ENCODE results near the gene P2RX4.

GRCh38 chr12:121212875-121213274, 2.9 kb downstream of the P2RX4 start:
- no peak for TF ChIP-seq CTCF (IDR thresholded peaks at IDR 0.05; ENCODE audit: control extremely low read depth in 1 of 3, insufficient read depth in 1 of 3, low read depth in 1 of 3, low read length in 3 of 3)
- TF ChIP-seq EZH2 (IDR thresholded peaks at IDR 0.05; ENCODE audit: low read depth, low read length, severe bottlenecking) = no peak
- no peak for TF ChIP-seq BRCA1 (IDR thresholded peaks at IDR 0.05; ENCODE audit: low read depth, low read length)
- no peak for TF ChIP-seq MAX (IDR thresholded peaks at IDR 0.05)
- no peak for TF ChIP-seq POLR2AphosphoS5 (IDR thresholded peaks at IDR 0.05; ENCODE audit: low read depth, low read length)
- no peak for TF ChIP-seq RXRA (IDR thresholded peaks at IDR 0.05; ENCODE audit: insufficient read depth, low read depth, low read length)
- TF ChIP-seq SUZ12 (IDR thresholded peaks at IDR 0.05; ENCODE audit: low read length) = no peak
- no peak for TF ChIP-seq SRF (IDR thresholded peaks at IDR 0.05; ENCODE audit: low read depth, low read length)
- no peak for TF ChIP-seq KDM1A (IDR thresholded peaks at IDR 0.05; ENCODE audit: borderline replicate concordance, low read length)
